HepG2 (cell line): Measurements from ENCODE around the gene CTSZ. TPM values are rescaled to one million over a fixed set of nuclear protein-coding genes. Genes with fewer than 3 reads are reported as not detected.

Source experiments
- ETV5 ChIP-seq: IDR thresholded peaks from 2 replicates; pipeline ENCODE4 v1.6.1; 2018; ENCODE audit warnings: missing biosample characterization, missing genetic modification reagents, inconsistent platforms, borderline replicate concordance
- FLYWCH1 ChIP-seq: sonication (generic); formaldehyde crosslinking; IDR thresholded peaks from 2 replicates; pipeline ENCODE4 v1.8.1; 2023; ENCODE audit warnings: mild to moderate bottlenecking, missing genetic modification reagents
- HDAC2 ChIP-seq: sonication (generic); formaldehyde crosslinking; IDR thresholded peaks from 2 replicates; pipeline ENCODE4 v1.4.0; 2020; ENCODE audit warnings: missing genetic modification reagents
- MTF1 ChIP-seq: sonication (generic); formaldehyde crosslinking; IDR thresholded peaks from 2 replicates; pipeline ENCODE4 v1.5.0; 2020; ENCODE audit warnings: missing genetic modification reagents
- NBN ChIP-seq: fragments of 450-650 bp; conservative IDR thresholded peaks from 2 replicates; pipeline ENCODE4 v1.6.1; 2017
- PBX3 ChIP-seq: sonication (generic); formaldehyde crosslinking; IDR thresholded peaks from 2 replicates; pipeline ENCODE4 v1.8.1; 2023; ENCODE audit warnings: missing genetic modification reagents, inconsistent platforms, borderline replicate concordance
- ZBTB33 ChIP-seq: sonication (generic); formaldehyde crosslinking; IDR thresholded peaks from 2 replicates; pipeline ENCODE4 v1.4.0; 2020; ENCODE audit warnings: missing genetic modification reagents
- ZNF232 ChIP-seq: sonication (generic); formaldehyde crosslinking; IDR thresholded peaks from 2 replicates; pipeline ENCODE4 v1.4.0; 2020; ENCODE audit warnings: missing genetic modification reagents, borderline replicate concordance
- ZNF234 ChIP-seq: sonication (generic); formaldehyde crosslinking; conservative IDR thresholded peaks from 2 replicates; pipeline ENCODE4 v1.5.1; 2020; ENCODE audit warnings: mild to moderate bottlenecking, missing genetic modification reagents
- ZNF768 ChIP-seq: sonication (generic); formaldehyde crosslinking; IDR thresholded peaks from 2 replicates; pipeline ENCODE4 v1.4.0; 2020; ENCODE audit warnings: missing genetic modification reagents
- polyA plus RNA-seq, 8 experiments: library from polyadenylated mRNA; depleted of rRNA in 3 of 8; stranded (reverse) in 7 of 8; unstranded in 1 of 8; fragments of >200 nt; fragmentation: Illumina TruSeq in 4 of 8; extraction: Trizol in 4 of 8; gene quantifications; 2 replicates each; pipeline versions ENCODE4 v1.2.1 to v1.2.3, GENCODE V29; 2011 to 2016; ENCODE audit warnings: low read depth in 4 of 8, missing spikeins in 1 of 8, mixed read lengths in 1 of 8; ENCODE audit not compliant: insufficient read depth in 1 of 8
- total RNA-seq, 5 experiments: library from RNA; depleted of rRNA; stranded (reverse); fragments of >200 nt; fragmentation: Illumina TruSeq; extraction: Trizol; gene quantifications; 2 replicates each; pipeline ENCODE4 v1.2.3, GENCODE V29; 2016; ENCODE audit warnings: low read depth in 1 of 5
- TF ChIP-seq, protein P1 (sequence below): sonication (generic); formaldehyde crosslinking; IDR thresholded peaks from 2 replicates; pipeline ENCODE4 v1.4.0; 2020; ENCODE audit warnings: missing genetic modification reagents, borderline replicate concordance
- TF ChIP-seq, protein P2 (sequence below): sonication (generic); formaldehyde crosslinking; IDR thresholded peaks from 2 replicates; pipeline ENCODE4 v1.8.0; 2022; ENCODE audit warnings: missing genetic modification reagents, mild to moderate bottlenecking, borderline replicate concordance
- TF ChIP-seq, protein P3 (sequence below): sonication (generic); formaldehyde crosslinking; IDR thresholded peaks from 2 replicates; pipeline ENCODE4 v1.5.1; 2020; ENCODE audit warnings: missing genetic modification reagents, mild to moderate bottlenecking, borderline replicate concordance
- TF ChIP-seq, protein P4 (sequence below), 2 experiments: sonication (generic) in 1 of 2; formaldehyde crosslinking in 1 of 2; IDR thresholded peaks; 2 replicates each; pipeline versions ENCODE4 v1.4.0 to v1.6.1; 2016 to 2020; ENCODE audit warnings: borderline replicate concordance in 1 of 2, low read depth in 1 of 2, mild to moderate bottlenecking in 1 of 2, missing genetic modification reagents in 1 of 2

Gene CTSZ
- total and polyA plus RNA-seq, 2 of the 13 experiments (the other 11 are each of a cell fraction or from before 2014, with no cell fraction given): 0.33 TPM; not detected in 1

GRCh38 chr20:59030911-59031563, 24.0 kb upstream of the CTSZ start (continued):
- TF ChIP-seq, protein P1, sequence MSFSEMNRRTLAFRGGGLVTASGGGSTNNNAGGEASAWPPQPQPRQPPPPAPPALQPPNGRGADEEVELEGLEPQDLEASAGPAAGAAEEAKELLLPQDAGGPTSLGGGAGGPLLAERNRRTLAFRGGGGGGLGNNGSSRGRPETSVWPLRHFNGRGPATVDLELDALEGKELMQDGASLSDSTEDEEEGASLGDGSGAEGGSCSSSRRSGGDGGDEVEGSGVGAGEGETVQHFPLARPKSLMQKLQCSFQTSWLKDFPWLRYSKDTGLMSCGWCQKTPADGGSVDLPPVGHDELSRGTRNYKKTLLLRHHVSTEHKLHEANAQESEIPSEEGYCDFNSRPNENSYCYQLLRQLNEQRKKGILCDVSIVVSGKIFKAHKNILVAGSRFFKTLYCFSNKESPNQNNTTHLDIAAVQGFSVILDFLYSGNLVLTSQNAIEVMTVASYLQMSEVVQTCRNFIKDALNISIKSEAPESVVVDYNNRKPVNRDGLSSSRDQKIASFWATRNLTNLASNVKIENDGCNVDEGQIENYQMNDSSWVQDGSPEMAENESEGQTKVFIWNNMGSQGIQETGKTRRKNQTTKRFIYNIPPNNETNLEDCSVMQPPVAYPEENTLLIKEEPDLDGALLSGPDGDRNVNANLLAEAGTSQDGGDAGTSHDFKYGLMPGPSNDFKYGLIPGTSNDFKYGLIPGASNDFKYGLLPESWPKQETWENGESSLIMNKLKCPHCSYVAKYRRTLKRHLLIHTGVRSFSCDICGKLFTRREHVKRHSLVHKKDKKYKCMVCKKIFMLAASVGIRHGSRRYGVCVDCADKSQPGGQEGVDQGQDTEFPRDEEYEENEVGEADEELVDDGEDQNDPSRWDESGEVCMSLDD (CRISPR knock-in tag): no peak; the same call in 1 of the 2 replicates
- TF ChIP-seq ZNF232 (no peak), ZBTB33 (CRISPR knock-in tag) (no peak), ZNF234 (no peak), PBX3 (0 out of 2 replicates have a peak, but pooled peaks have one; percentile 14), FLYWCH1 (CRISPR knock-in tag) (no peak), HDAC2 (no peak), NBN (no peak), ZNF768 (CRISPR knock-in tag) (no peak), MTF1 (CRISPR knock-in tag) (no peak), ETV5 (CRISPR knock-in tag) (0 out of 2 replicates have a peak, but pooled peaks have one; percentile 10)
- TF ChIP-seq, protein P2, sequence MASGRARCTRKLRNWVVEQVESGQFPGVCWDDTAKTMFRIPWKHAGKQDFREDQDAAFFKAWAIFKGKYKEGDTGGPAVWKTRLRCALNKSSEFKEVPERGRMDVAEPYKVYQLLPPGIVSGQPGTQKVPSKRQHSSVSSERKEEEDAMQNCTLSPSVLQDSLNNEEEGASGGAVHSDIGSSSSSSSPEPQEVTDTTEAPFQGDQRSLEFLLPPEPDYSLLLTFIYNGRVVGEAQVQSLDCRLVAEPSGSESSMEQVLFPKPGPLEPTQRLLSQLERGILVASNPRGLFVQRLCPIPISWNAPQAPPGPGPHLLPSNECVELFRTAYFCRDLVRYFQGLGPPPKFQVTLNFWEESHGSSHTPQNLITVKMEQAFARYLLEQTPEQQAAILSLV (CRISPR knock-in tag): no peak
- TF ChIP-seq, protein P3, sequence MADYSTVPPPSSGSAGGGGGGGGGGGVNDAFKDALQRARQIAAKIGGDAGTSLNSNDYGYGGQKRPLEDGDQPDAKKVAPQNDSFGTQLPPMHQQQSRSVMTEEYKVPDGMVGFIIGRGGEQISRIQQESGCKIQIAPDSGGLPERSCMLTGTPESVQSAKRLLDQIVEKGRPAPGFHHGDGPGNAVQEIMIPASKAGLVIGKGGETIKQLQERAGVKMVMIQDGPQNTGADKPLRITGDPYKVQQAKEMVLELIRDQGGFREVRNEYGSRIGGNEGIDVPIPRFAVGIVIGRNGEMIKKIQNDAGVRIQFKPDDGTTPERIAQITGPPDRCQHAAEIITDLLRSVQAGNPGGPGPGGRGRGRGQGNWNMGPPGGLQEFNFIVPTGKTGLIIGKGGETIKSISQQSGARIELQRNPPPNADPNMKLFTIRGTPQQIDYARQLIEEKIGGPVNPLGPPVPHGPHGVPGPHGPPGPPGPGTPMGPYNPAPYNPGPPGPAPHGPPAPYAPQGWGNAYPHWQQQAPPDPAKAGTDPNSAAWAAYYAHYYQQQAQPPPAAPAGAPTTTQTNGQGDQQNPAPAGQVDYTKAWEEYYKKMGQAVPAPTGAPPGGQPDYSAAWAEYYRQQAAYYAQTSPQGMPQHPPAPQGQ (CRISPR knock-in tag): 0 out of 2 replicates have a peak, but pooled peaks have one; percentile 69
- TF ChIP-seq, protein P4, sequence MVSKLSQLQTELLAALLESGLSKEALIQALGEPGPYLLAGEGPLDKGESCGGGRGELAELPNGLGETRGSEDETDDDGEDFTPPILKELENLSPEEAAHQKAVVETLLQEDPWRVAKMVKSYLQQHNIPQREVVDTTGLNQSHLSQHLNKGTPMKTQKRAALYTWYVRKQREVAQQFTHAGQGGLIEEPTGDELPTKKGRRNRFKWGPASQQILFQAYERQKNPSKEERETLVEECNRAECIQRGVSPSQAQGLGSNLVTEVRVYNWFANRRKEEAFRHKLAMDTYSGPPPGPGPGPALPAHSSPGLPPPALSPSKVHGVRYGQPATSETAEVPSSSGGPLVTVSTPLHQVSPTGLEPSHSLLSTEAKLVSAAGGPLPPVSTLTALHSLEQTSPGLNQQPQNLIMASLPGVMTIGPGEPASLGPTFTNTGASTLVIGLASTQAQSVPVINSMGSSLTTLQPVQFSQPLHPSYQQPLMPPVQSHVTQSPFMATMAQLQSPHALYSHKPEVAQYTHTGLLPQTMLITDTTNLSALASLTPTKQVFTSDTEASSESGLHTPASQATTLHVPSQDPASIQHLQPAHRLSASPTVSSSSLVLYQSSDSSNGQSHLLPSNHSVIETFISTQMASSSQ (IDR thresholded peaks at IDR 0.05; ENCODE audit: low read depth): no peak
- TF ChIP-seq, protein P4 (CRISPR knock-in tag; IDR thresholded peaks at IDR 0.05; ENCODE audit: borderline replicate concordance): no peak
